ENCODE results near the gene IPO11. TPM values are rescaled to one million over a fixed set of nuclear protein-coding genes. Genes with fewer than 3 reads are reported as not detected.

IPO11 gene
- total and polyA plus RNA-seq, 2 of the 13 experiments (the other 11 are each of a cell fraction or from before 2014, with no cell fraction given) = 13.9 to 24.4 TPM

DNA sequence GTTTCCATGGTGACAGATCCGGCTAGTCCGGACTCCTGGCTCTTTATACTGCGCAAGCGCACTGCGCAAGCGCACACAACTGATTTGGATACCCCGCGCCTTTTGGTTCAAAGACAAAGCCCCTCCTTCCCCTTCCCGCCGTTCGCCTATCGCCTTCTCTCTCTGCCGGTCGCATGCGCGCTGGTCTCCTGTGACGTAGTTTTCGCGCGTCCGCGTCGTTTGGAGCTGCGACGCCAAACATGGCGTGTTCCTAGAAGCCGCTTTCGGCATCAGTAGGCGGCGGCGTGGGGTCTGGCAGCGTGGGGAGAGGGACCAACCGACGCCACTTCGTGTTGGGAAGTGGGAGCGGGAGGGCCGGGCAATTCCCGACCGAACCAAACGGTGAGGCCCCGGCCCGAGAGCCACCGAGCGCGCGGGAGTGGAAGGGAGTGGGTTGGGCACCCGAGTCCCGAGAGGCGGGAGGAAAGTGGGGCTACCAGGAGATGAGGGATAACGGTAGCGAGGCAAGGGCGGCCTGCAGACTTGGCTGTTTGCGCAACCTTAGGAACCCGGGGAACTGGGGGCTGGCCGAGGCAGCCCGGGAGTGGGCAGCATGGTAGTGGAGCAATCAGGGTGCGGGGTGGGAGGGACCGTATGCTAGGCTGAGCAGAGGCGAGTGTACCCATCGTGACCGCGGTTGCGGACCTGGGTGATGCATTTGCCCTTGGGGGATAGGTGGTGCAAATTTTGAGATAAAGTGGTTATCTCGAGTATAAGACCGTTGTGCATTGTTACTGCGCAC lies at the start of gene IPO11 (continued):
- TF ChIP-seq, protein P1, sequence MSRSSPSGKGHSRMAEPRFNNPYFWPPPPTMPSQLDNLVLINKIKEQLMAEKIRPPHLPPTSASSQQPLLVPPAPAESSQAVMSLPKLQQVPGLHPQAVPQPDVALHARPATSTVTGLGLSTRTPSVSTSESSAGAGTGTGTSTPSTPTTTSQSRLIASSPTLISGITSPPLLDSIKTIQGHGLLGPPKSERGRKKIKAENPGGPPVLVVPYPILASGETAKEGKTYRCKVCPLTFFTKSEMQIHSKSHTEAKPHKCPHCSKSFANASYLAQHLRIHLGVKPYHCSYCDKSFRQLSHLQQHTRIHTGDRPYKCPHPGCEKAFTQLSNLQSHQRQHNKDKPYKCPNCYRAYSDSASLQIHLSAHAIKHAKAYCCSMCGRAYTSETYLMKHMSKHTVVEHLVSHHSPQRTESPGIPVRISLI (CRISPR knock-in tag; IDR thresholded peaks at IDR 0.05; ENCODE audit: borderline replicate concordance) = peak; percentile 59; the same call in 1 of the 2 replicates
- peak; percentile 100 for TF ChIP-seq CREM (IDR thresholded peaks at IDR 0.05)
- peak; percentile 96 for TF ChIP-seq CREM (CRISPR knock-in tag; IDR thresholded peaks at IDR 0.05)
- peak; percentile 71; the same call in 1 of the 2 replicates for TF ChIP-seq NR0B2 (CRISPR knock-in tag; IDR thresholded peaks at IDR 0.05)
- no peak for TF ChIP-seq NPAS2 (CRISPR knock-in tag; IDR thresholded peaks at IDR 0.05; ENCODE audit: borderline replicate concordance)
- TF ChIP-seq HES4 (CRISPR knock-in tag; IDR thresholded peaks at IDR 0.05; ENCODE audit: borderline replicate concordance) = 0 out of 2 replicates have a peak, but pooled peaks have one; percentile 34
- TF ChIP-seq, protein P2, sequence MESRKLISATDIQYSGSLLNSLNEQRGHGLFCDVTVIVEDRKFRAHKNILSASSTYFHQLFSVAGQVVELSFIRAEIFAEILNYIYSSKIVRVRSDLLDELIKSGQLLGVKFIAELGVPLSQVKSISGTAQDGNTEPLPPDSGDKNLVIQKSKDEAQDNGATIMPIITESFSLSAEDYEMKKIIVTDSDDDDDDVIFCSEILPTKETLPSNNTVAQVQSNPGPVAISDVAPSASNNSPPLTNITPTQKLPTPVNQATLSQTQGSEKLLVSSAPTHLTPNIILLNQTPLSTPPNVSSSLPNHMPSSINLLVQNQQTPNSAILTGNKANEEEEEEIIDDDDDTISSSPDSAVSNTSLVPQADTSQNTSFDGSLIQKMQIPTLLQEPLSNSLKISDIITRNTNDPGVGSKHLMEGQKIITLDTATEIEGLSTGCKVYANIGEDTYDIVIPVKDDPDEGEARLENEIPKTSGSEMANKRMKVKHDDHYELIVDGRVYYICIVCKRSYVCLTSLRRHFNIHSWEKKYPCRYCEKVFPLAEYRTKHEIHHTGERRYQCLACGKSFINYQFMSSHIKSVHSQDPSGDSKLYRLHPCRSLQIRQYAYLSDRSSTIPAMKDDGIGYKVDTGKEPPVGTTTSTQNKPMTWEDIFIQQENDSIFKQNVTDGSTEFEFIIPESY (CRISPR knock-in tag; IDR thresholded peaks at IDR 0.05) = no peak
- TF ChIP-seq HIC2 (CRISPR knock-in tag; IDR thresholded peaks at IDR 0.05; ENCODE audit: low read depth) = no peak
- TF ChIP-seq HINFP (CRISPR knock-in tag; IDR thresholded peaks at IDR 0.05; ENCODE audit: low read depth) = peak; percentile 49; the same call in 1 of the 2 replicates
- TF ChIP-seq MTA3 (CRISPR knock-in tag; IDR thresholded peaks at IDR 0.05) = no peak
- TF ChIP-seq, protein P3, sequence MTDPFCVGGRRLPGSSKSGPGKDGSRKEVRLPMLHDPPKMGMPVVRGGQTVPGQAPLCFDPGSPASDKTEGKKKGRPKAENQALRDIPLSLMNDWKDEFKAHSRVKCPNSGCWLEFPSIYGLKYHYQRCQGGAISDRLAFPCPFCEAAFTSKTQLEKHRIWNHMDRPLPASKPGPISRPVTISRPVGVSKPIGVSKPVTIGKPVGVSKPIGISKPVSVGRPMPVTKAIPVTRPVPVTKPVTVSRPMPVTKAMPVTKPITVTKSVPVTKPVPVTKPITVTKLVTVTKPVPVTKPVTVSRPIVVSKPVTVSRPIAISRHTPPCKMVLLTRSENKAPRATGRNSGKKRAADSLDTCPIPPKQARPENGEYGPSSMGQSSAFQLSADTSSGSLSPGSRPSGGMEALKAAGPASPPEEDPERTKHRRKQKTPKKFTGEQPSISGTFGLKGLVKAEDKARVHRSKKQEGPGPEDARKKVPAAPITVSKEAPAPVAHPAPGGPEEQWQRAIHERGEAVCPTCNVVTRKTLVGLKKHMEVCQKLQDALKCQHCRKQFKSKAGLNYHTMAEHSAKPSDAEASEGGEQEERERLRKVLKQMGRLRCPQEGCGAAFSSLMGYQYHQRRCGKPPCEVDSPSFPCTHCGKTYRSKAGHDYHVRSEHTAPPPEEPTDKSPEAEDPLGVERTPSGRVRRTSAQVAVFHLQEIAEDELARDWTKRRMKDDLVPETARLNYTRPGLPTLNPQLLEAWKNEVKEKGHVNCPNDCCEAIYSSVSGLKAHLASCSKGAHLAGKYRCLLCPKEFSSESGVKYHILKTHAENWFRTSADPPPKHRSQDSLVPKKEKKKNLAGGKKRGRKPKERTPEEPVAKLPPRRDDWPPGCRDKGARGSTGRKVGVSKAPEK (CRISPR knock-in tag; IDR thresholded peaks at IDR 0.05; ENCODE audit: borderline replicate concordance) = peak; percentile 37; the same call in 1 of the 2 replicates
- TF ChIP-seq U2AF1 (optimal IDR thresholded peaks at IDR 0.05; ENCODE audit: low read depth, low read length) = peak; percentile 60
- no peak for TF ChIP-seq CBX1 (IDR thresholded peaks at IDR 0.05; ENCODE audit: low read depth)
- peak; percentile 64; the same call in 1 of the 2 replicates for TF ChIP-seq CBX5 (CRISPR knock-in tag; IDR thresholded peaks at IDR 0.05; ENCODE audit: borderline replicate concordance)
- TF ChIP-seq ZNF276 (CRISPR knock-in tag; IDR thresholded peaks at IDR 0.05; ENCODE audit: low read depth) = no peak

Measured in HepG2 (cell line).